DMS79 treated with DMSO at 0.1 percent for 48 hours (cell line): Measurements from ENCODE around the gene SOX3.

Experiments used
- DNase-seq: peaks from one replicate; lab custom pipeline; 2025; lab: John Stamatoyannopoulos, UW

SOX3 gene

DNA sequence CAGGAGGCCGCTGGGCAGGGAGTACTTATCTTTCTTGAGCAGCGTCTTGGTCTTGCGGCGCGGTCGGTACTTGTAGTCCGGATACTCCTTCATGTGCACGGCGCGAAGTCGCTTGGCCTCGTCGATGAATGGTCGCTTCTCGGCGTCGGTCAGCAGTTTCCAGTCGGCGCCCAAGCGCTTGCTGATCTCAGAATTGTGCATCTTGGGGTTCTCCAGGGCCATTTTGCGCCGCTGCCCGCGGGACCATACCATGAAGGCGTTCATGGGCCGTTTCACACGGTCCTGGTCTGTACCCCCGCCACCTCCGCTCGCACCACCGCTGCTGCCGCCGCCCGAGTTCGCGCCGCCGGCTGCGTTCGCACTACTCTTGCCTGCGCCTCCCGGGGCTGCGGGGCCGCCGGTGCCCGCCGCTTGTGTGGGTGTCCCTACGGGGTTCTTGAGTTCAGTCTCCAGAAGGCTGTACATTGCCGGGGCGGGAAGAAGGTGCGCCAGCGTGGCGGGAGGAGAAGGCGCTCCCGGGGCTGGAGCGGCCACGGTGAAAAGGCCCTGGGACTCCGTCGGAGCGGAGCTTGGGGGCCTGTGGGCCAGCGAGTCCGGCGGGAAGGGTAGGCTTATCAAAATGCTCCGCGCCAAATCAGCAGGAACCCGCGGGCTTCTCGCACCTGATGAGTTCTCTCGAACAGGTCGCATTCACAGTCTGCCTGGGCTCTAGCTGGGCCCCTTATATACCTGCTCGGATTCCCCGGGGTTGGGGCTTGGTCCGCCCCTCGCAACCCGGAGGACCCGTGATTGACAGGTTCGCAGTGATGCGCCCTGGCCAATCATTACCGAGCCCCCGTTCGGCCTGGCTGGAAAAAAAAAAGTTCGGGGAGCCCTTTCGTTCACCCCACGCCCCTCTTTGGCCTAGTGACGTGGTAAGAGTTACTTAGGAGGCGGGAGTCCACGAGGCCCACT lies at the start of gene SOX3:
Gene SOX3, minus strand, starts transcription at position 699 of the 954 bp plus-strand sequence. Its CDS starts 9 bp downstream, at position 690.
- DNase-seq = no peak

DNA sequence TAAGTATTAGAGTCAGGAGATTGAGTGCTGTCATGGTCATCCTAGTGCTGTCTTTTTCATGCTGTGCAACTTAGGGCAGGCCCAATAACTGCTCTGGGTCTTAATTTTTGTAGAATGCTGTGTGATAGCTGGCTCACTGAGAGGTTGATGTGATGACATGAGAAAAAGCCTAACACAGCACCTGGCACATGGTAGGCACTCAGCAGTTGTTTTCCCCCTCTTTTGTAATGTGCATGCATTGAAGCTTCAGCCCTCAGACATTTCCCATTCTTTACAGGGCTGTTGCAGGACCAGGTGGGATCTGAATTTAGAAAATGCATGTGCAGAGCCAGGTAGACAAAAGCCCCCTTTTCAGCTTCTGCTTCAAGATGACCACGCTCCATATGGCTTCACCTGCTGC lies 44.1 kb upstream of the SOX3 start:
- DNase-seq = no peak

DNA sequence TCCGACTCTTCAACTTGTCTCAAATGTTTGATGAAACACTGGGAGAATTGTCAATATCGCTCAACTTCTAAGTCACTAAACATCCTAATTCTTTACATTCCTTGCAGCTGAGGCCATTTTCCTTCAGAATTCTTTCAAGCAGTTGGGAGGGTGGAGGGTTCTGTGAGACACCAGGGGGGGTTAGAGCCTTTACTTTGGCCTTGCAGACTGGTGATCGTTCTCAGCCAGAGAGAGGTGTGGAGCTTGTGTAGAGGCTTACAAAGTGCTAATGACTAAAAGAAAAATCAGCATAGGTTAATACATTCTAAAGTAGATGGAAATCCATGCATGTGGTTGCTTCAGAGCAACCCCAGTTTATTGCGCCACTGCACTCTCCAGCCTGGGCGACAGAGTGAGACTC lies 21.3 kb upstream of the SOX3 start:
- DNase-seq = no peak

DNA sequence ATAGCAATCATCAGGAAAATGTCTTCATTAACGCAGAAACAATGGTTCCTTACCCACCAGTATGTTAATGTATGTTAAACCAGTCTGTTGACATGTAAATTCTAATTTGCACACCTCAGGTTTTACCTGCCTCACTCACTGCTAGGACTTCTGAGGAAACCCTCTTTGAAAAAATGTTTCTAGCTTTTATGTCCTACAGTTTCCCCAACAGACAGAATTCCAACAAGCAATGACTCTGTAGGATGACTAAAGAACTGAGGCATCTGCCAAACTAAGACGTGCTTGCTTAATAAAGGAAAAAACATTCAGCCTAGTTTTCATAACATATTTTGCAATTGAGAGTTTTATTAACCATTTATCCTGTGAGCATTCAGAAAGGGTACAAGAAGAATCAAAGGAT lies 20.6 kb upstream of the SOX3 start:
- DNase-seq = no peak

DNA sequence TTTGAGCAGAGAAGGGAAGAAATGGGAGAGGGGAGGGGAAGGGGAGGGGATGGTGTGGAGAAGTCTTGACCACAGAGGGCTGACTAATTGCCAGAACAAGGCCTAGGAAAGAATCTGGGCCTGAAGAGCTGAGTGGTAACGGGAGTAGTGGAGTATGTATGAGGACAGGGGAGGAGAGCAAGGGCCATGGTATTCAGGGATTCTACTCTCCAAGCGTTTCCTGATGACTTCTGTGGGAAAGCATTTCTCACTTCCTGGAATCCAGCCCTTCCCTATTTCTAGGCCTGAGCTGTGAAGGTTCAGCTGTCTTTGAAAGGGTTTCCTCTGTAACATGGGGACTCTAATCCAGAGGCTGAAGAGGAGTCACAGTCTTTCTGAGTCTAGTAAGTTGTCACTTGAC lies 19.7 kb upstream of the SOX3 start:
- DNase-seq = no peak

DNA sequence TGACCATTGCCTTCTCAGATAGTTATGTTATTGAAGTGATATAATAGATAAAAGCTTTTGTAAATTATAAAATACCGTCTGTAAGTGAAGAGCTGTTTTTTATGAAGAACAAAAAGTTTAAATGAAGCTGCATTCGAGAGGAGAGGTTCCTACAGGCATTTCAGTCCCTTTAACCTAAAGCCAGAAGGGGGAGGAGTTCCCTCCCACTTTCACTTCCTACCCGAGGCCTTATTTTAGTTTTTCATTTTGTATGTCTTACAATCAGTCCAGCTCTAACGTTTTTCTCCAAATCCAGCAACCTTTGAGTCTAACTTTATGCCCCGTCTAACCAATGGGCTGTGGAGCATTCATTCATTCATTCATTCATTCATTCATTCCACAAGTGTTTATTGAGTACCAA lies 16.5 kb upstream of the SOX3 start:
- no peak for DNase-seq

DNA sequence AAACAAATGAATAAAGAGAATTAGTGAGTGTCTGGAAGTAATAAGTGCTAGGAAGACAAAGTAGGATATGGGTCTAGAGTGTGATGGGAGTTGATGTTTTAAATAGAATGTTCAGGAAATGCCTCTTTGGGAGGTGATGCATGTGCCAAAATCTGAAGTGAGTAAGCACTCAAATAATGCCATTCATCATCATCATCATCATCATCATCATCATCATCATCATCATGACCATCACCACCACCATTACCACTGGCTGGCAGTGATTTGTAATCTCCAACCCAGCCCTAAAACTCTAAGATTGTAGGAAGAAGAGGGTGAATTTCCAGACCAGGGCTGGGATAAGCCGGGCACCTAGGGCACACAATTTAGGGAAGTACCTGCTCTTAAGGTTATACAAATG lies 9.7 kb upstream of the SOX3 start:
- no peak for DNase-seq

DNA sequence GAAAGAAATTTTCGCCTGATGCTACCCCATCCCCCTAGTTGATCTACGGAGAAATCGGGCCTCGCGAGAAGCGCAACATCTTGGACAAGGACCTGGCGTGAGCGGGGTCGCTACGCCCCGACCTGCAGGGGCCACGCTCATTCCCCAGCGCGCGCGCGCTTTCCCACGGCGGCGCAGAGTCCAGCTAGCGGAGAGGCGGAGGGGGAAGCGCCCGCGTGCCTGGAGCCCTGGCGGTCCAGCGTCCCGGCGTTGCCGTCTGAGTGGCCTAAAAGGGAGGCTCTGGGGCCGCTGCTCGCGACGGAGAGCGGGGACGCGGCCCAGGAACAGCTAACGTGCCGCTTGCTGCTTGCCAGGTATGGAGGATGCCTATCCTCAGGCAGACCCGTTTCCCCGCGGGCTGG lies 6.0 kb upstream of the SOX3 start:
- DNase-seq = no peak

DNA sequence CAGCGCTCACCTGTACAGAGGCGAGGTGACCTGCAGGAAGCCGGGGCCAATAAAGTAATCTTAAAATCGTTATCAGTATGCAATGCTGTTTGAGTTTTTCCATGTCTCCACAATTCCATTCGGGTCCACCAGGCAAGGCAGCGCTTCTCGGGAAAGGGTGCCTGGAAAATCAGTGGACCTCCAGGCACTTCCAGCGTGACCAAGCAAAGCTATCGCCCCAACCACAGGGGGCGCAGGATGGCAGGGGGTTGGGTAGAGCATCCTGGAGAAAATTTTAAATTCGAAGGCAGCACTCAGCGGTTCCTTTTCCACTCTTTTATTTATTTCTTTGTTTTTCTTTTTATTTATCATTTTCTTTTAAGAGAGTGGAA lies 5.4 kb upstream of the SOX3 start:
- DNase-seq = no peak

DNA sequence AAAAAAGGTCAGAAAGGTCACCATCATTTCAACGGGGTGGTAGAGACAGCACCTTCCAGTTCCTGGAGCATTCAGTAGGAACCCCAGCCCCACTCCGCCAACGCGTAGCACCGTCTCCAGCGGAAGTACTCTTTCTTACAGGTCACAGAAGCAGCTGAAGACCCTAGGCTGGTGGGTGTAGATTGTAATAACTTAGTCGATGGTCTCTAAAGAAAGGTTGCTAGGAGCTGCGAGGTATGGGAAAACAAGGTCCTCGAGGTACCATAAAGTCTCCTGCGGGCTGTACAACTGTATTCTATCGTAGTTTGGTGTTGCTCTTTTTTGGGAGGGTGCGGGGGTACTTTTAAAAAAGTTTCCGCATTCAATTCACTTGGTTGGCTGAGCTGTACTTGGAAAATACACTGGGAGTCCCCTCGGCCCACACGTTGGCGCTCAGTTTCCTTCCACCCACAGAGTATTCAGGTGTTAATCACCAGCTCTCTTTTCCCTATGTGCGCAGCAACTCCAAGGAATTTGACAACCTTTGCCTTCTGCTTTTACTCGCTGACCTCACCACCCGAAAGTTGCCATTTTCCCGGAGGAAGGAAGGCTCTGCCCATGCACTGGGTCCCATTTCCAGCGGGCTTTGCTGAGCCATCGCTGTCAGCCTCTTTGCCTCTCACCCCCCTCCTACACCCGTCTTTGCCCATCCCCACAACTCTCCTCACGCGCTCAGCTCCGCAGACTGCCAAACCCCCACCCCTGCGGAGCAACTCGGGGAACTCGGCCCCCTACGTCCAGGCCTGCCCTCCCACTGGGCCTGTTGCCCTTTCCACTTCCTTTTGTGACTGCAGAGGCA lies 4.8 kb upstream of the SOX3 start:
- DNase-seq = no peak

DNA sequence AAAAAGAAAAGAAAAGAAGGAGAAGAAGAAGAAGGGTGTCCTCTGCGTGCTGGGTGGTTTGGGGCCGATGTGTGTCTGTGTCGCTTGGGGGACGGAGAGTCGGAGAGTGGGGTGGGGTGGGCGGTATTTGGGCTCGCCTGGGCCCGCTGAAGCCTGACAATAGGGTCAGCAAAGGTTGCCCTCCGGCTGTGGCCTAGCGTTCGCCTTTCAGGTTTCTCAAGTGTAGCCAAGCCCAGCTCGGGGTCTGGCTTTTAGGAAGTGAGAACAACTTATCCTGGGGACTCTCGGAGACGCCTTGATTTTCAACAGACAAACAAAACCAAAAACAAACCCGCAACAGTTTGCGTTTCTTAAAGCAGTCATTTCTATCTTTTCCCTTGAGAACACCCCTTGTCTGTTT lies 4.1 kb upstream of the SOX3 start:
- DNase-seq = no peak

DNA sequence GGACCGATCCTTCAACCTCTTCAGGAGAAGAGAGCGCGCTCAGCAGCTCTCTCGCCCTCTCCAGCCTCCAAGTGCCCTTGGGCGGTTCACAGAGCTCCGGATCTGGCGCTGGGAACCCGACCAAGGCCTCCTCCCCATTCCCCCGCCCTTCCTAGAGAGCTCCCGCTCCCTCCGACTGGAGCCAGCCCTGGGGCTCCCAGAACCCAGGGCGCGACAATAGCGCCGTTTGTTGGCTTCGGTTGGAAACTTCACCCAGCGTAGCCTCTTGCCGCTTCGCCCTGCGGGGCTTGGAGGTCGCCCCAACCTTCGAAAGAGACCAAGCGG lies 3.1 kb upstream of the SOX3 start:
- DNase-seq = no peak

DNA sequence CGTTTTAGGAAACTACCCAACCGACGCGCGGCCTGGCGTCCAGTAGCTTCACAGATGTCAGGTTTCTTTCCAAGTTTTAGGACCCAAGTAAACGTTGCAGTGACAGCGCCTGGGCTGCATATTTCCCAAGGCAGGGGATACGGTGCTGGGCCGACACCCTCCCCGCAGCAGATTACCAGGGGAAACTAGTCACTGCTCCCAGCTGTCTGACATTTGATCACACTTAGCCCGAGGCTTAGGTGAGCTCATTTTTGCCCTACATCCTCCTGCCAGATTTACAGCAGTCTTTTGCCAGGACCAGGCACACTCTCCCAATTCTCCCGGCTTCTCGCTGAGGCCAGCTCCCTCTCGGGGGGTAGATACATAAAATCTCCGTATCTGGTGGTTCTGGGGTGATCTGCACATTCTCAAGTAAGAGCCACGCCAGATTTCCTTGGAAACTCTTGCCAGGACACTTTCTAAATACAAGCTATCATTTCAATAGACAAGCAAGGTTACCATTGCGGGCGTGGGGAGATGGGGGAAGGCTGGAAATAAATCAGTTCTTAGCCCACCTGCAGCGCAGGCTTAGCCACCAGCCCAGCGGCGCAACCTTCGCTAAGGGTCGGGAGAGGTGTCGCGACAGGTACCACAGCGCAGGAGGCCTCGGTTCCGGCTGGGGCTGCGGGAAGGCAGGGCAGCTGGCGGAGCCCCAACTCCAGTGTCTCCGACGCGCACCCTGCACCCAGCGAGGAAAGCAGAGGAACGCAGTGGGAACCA lies 2.5 kb upstream of the SOX3 start:
- no peak for DNase-seq

DNA sequence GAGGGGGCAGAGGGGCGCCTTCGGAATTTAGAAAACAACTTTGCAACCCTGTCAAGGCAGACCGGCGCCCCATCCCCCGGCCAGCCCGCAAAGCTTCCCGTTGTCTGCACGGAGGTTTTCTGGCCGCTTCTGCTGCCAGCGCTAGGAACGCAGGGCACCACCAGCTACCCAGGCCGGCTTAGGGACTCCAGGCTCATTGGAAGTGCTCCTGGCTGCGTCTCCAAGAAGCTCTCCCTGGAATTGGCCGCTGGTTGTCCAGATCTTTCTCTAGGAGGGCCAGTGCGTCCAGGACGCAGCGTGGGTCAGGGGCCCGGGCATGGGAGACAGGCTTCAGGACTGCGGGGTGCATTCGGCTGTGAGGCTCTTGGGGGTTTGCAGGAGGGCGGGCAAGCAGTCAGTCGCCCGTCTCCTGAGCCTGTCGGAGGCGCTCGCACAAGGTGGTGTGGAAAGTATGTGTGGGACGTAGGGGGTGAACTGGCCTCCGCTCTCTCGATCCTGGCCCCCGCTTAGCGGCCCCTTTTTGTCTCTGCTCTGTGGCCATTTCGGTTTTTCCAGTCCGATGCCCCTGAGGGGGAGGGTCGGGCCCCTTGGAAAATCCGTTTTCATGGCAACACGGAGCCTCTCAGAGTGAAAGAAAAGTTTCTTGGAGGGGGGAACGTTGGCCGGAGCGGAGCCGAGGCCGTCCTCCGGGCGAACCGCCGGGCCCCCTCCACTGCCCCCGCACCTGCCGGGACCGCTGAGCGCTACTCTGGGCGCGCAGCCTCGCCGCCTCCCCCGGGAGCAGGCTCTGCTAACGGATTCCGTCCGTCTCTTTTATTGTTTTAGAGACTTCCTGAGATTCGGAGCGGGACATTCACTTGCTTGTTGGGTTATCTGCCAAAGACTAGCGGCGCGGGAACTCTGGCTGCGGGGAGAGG lies 810 bp upstream of the SOX3 start:
- DNase-seq = no peak

DNA sequence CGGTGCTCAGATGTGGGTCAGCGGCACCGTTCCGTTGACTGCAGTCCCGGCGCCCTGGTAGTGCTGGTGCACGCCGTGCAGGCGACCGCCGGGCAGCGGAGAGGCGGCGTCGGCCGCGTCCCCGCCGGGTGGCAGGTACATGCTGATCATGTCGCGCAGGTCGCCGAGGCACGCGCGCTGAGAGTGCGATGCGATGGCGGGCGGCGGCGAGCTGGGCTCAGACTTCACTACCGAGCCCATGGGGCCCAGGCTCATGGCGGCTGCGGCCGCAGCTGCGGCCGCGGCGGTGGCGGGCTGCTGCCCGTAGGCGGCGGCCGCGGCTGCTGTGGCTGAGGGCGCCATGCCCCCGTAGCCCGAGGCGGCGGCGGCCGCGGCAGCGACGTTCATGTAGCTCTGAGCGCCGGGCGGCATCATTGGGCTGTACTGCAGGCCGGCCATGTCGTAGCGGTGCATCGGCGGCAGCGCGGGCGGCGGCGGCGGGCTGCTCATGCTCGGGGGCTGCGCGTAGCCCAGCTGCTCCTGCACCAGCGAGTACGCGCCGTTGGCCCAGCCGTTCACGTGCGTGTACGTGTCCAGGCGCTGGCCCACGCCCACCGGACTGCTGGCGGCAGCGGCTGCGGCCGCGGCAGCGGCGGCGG lies 1.0 kb downstream of the SOX3 start:
- DNase-seq = no peak

DNA sequence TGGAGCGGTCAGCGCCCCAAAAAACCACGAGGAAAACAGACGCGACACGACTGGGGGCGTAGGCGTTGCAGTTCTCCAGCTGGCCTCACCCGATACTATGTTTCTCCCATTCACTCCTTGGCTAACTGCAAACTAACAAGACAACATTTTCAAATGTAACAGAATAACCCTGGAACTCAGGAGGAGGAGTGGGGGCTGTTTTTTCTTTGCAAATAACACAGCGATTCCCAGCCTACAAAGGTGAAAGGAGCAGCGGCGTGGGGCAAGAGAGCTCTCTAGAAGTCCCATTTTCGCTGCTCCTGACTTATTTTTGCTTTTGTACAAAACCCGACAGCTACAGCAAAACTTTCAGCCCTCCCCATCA lies 1.6 kb downstream of the SOX3 start:
- no peak for DNase-seq

DNA sequence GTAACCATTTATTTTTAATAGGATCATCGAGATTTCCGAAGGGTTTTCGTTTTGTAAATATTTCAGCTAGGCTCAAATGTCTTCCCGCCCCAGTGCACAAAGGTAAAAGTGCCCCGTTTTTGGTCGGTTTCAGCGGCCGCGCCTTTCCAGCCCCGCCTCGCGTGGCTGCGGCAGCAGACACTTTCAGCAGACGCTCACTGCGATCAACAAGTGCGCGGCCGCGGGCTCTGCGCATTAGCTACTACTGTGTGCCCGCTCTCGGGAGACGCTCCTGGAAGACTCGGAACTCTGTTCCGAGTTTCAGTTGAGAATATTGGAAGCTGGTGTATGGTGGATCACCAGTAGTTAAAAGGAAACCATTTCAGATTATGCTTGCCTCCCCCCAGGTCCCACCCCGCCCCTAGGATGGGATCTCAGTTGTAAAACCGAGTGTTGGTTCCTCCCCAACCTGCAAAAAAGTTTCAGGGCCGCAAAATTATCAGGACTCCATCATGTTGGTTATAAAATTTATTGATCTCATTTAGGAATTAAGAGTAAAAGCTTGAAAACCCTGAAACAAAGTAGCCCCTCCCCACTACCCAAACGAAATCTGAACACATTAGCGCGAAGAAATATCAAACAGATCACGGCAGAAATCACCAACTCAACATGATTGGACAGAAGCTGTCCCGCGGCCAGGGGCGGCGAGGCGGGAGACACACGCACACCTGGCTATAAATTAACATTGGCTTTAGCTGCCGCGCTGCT lies 2.2 kb downstream of the SOX3 start:
- DNase-seq = no peak

DNA sequence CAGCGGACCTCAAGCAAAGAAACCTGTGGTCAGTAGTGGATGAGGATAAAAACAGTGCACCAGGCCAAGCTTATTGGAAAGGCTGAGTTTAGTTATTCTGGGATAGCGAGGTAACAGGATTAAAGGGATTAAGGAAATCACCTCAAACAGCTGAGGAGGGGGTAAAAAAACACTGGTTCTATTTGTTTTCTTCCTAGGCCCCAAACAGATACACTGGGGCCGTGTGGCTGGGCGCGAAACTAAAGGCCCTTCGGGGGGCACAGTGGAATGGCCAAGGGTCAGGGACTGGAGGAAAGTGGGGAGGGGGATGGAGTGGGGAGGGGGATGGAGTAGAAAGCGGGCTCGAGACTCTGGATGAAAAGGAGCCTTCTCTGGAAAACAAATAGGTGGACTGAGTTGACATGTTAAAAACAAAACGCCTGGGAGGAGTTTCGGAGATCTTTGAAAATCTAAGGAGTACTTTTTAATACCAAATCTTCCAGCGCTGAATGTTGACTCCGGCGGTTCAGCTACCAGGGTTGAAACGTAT lies 2.9 kb downstream of the SOX3 start:
- no peak for DNase-seq

DNA sequence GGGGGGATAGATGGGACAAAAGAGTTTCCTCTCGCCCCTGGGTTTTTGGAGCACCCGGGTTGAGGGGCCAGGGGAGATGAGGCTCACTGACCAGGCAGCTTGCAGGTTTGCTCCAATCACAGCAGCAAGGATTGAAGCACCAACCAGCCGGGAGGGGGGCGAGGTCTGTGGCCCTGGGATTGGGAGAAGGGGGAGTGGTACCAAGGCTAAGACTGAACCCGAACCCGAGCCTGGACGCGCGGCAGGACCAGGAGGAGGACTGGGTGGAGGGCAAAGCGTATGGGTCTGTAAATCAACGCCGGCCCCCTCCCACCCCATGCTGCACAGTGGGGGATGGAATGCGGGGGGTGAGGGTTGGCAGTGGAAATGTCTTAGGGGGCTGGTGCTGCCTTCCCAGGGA lies 3.5 kb downstream of the SOX3 start:
- DNase-seq = no peak

DNA sequence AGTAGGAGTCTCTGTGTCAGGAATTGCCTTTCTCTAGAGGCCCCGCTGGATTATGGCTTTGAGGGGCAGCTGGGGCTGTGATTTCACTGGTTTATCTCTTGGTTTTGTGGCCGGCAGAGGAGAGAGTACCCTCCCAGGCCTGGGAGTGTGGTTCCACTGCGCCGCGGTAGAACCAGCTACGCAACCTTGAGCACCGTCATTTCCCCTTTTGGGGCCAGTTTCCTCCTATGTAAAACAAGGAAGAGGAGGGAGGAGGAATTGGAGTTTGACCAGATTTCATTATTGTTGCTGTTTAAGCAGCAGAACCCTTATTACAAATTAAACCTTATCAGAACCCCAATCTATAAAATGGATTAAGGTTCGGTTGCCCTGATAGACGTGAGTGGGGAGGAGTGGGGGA lies 4.4 kb downstream of the SOX3 start:
- DNase-seq = no peak
